Measurements from ENCODE around the gene ABI3BP. TPM values are rescaled to one million over a fixed set of nuclear protein-coding genes. Genes with fewer than 3 reads are reported as not detected.

Gene ABI3BP
- total RNA-seq, result 10 to 100 TPM; 12.3 to 57.8 (median 22.0) TPM

GRCh38 chr3:100993309-100993708 lies at the start of gene ABI3BP:
ABI3BP (minus strand) TSS chr3:100993421; CDS start chr3:100993384, 37 bp downstream.
- no peak for TF ChIP-seq POLR2A (IDR thresholded peaks at IDR 0.05)
- TF ChIP-seq CTCF (IDR thresholded peaks at IDR 0.05), result no peak
- peak; percentile 63 to 91 for DNase-seq (ENCODE audit: low spot score in 2 of 2)
- 3 to 20% methylated on average over 5 of the region's 5 CpGs for WGBS, 2 donors
- H3K4me3 ChIP-seq (ENCODE audit: low read depth, poor library complexity, severe bottlenecking), result peak within 1 kb of the TSS; percentile 4
- intact Hi-C loops (cut with DNase I; ENCODE audit: low total_unique reads), result no loop called here

- no peak for DNase-seq (ENCODE audit: low spot score in 2 of 2)
- H3K4me3 ChIP-seq (ENCODE audit: low read depth, poor library complexity, severe bottlenecking), result no peak overlapping the region
- WGBS, 2 donors, result 56 to 71% methylated on average over 2 of the region's 2 CpGs
- TF ChIP-seq POLR2A (IDR thresholded peaks at IDR 0.05), result no peak
- TF ChIP-seq CTCF (IDR thresholded peaks at IDR 0.05), result no peak
- intact Hi-C loops (cut with DNase I; ENCODE audit: low total_unique reads), result no loop called here
Observed at GRCh38 chr3:101039285-101039684, 46.1 kb upstream of the ABI3BP start.

GRCh38 chr3:101038880-101039279 lies 45.7 kb upstream of the ABI3BP start:
- TF ChIP-seq CTCF (IDR thresholded peaks at IDR 0.05), result no peak
- TF ChIP-seq POLR2A (IDR thresholded peaks at IDR 0.05), result no peak
- WGBS, 2 donors, result 9 to 14% methylated on average over 1 of the region's 1 CpG
- no peak for DNase-seq (ENCODE audit: low spot score in 2 of 2)
- intact Hi-C loops (cut with DNase I; ENCODE audit: low total_unique reads), result no loop called here
- H3K4me3 ChIP-seq (ENCODE audit: low read depth, poor library complexity, severe bottlenecking), result no peak overlapping the region

- DNase-seq (ENCODE audit: low spot score in 2 of 2), result no peak
- H3K4me3 ChIP-seq (ENCODE audit: low read depth, poor library complexity, severe bottlenecking), result no peak overlapping the region
- TF ChIP-seq CTCF (IDR thresholded peaks at IDR 0.05) (no peak), POLR2A (IDR thresholded peaks at IDR 0.05) (no peak)
- intact Hi-C loops (cut with DNase I; ENCODE audit: low total_unique reads), result no loop called here
- 65 to 72% methylated on average over 1 of the region's 1 CpG for WGBS, 2 donors
Observed at GRCh38 chr3:101038393-101038792, 45.2 kb upstream of the ABI3BP start.

- DNase-seq (ENCODE audit: low spot score in 2 of 2), result no peak
- H3K4me3 ChIP-seq (ENCODE audit: low read depth, poor library complexity, severe bottlenecking), result no peak overlapping the region
- intact Hi-C loops (cut with DNase I; ENCODE audit: low total_unique reads), result no loop called here
- 92 to 93% methylated on average over 5 of the region's 5 CpGs for WGBS, 2 donors
- no peak for TF ChIP-seq CTCF (IDR thresholded peaks at IDR 0.05)
- no peak for TF ChIP-seq POLR2A (IDR thresholded peaks at IDR 0.05)
Observed at GRCh38 chr3:101037613-101038012, 44.4 kb upstream of the ABI3BP start.

- DNase-seq (ENCODE audit: low spot score in 2 of 2), result no peak
- WGBS, 2 donors, result 80 to 82% methylated on average over 3 of the region's 3 CpGs
- no peak overlapping the region for H3K4me3 ChIP-seq (ENCODE audit: low read depth, poor library complexity, severe bottlenecking)
- intact Hi-C loops (cut with DNase I; ENCODE audit: low total_unique reads), result no loop called here
- TF ChIP-seq POLR2A (IDR thresholded peaks at IDR 0.05), result no peak
- no peak for TF ChIP-seq CTCF (IDR thresholded peaks at IDR 0.05)
Observed at GRCh38 chr3:101036676-101037075, 43.5 kb upstream of the ABI3BP start.
